Fibroblast of skin of back (primary cell): ENCODE results near the gene GLRX5.
"Not testable (repeated sequence)": the region's sequence is repeated elsewhere in the genome, so short reads cannot be mapped to it uniquely, and the experiment has no call there.

ENCODE experiments used
- DNase-seq: peaks from one replicate; pipeline ENCODE4 v3.0.0-alpha.2; 2013

GLRX5 gene

GRCh38 chr14:95499354-95499750 is 35.5 kb upstream of the GLRX5 start:
- DNase-seq = no peak

- DNase-seq = no peak
Observed at GRCh38 chr14:95500201-95500681, 34.6 kb upstream of the GLRX5 start.

GRCh38 chr14:95500772-95501401 is 34.0 kb upstream of the GLRX5 start:
- peak; percentile 80 for DNase-seq

GRCh38 chr14:95502381-95502950 is 32.4 kb upstream of the GLRX5 start:
- no peak for DNase-seq

- no peak for DNase-seq
Observed at GRCh38 chr14:95503365-95504134, 31.3 kb upstream of the GLRX5 start.

- DNase-seq = peak; percentile 80
Observed at GRCh38 chr14:95504135-95505029, 30.5 kb upstream of the GLRX5 start.

GRCh38 chr14:95505030-95505589 is 29.7 kb upstream of the GLRX5 start:
- no peak for DNase-seq

GRCh38 chr14:95507174-95507573 is 27.7 kb upstream of the GLRX5 start:
- DNase-seq = peak; percentile 65

GRCh38 chr14:95507701-95508103 is 27.1 kb upstream of the GLRX5 start:
- peak; percentile 77 for DNase-seq

GRCh38 chr14:95508377-95508776 is 26.5 kb upstream of the GLRX5 start:
- no peak for DNase-seq

- no peak for DNase-seq
Observed at GRCh38 chr14:95509495-95509894, 25.4 kb upstream of the GLRX5 start.

- not testable (repeated sequence) for DNase-seq
Observed at GRCh38 chr14:95510344-95510743, 24.5 kb upstream of the GLRX5 start.

GRCh38 chr14:95510804-95511203 is 24.0 kb upstream of the GLRX5 start:
- DNase-seq = no peak

- DNase-seq = no peak
Observed at GRCh38 chr14:95511687-95512086, 23.2 kb upstream of the GLRX5 start.

GRCh38 chr14:95513291-95513690 is 21.6 kb upstream of the GLRX5 start:
- no peak for DNase-seq

GRCh38 chr14:95514131-95515079 is 20.4 kb upstream of the GLRX5 start:
- DNase-seq = no peak

GRCh38 chr14:95515080-95515489 is 19.8 kb upstream of the GLRX5 start:
- DNase-seq = peak; percentile 89

GRCh38 chr14:95515596-95516552 is 19.0 kb upstream of the GLRX5 start:
- DNase-seq = peak; percentile 72

- DNase-seq = peak; percentile 63
Observed at GRCh38 chr14:95516554-95517181, 18.2 kb upstream of the GLRX5 start, which contains the start of gene SYNE3. Gene SYNE3 (minus strand): TSS chr14:95516650. CDS start chr14:95475821, 40,829 bp downstream.
